ENCODE measurements around the gene RNF220.

DNA sequence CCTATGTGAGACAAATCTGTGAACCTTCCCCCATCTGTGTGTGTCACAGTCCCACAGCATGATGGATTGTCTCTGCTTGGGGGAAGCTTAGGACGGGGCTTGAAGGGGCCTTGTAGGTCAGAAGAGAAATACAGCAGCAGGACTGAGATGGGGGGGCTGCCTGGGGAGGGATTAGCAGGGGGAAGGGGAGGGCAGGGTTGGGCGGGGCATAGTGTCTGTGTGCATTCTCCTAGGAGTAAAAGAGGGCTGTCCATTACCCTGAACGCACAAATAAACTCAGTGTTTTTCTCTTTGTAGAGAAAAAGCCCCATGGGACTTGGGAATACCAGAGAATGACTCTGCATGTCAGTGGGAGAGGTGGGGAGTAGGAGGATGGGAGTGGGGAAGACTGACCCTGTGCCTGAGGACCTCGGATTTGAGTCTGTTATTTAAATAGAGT is 16.4 kb downstream of the RNF220 start:
- no peak for TF ChIP-seq POLR2AphosphoS5 (IDR thresholded peaks at IDR 0.05; ENCODE audit: borderline replicate concordance, low read depth, low read length)
- no peak for TF ChIP-seq EZH2 (IDR thresholded peaks at IDR 0.05)

Measured in SK-N-MC (cell line).